Endodermal cell (in vitro differentiated cells): ENCODE measurements around the gene SLC25A43. TPM values are rescaled to one million over a fixed set of nuclear protein-coding genes. Genes with fewer than 3 reads are reported as not detected.
A peak's percentile ranks its signal among the peaks of the same experiment; 100 is the strongest.

ENCODE experiments used
- DNase-seq: peaks from one replicate; pipeline ENCODE4 v3.0.0-alpha.2; 2017
- H3K27ac ChIP-seq: 2 replicates; pipeline ENCODE4 v1.5.1; 2013; ENCODE audit warnings: mild to moderate bottlenecking, low read depth, low read length, moderate library complexity
- H3K27me3 ChIP-seq: 2 replicates; pipeline ENCODE4 v1.6.1; 2013; ENCODE audit warnings: mild to moderate bottlenecking, low read length, moderate library complexity; ENCODE audit not compliant: insufficient read depth, control insufficient read depth, poor library complexity, severe bottlenecking
- H3K36me3 ChIP-seq: 2 replicates; pipeline ENCODE4 v1.7.0; 2013; ENCODE audit warnings: mild to moderate bottlenecking, low read length, moderate library complexity; ENCODE audit not compliant: control insufficient read depth, insufficient read depth
- H3K4me1 ChIP-seq: one replicate; pipeline ENCODE4 v1.7.0; 2013; ENCODE audit warnings: low read length; ENCODE audit not compliant: control insufficient read depth, insufficient read depth
- H3K4me3 ChIP-seq: 2 replicates; pipeline ENCODE4 v1.5.1; 2013; ENCODE audit warnings: mild to moderate bottlenecking, low read length, moderate library complexity
- H3K9ac ChIP-seq: 2 replicates; pipeline ENCODE4 v1.6.1; 2013; ENCODE audit warnings: mild to moderate bottlenecking, low read length, moderate library complexity; ENCODE audit not compliant: poor library complexity, severe bottlenecking; ENCODE audit errors: extremely low read depth
- H3K9me3 ChIP-seq: 2 replicates; pipeline ENCODE4 v1.6.1; 2013; ENCODE audit warnings: mild to moderate bottlenecking, low read length, moderate library complexity; ENCODE audit not compliant: control insufficient read depth
- H3K27ac Mint-ChIP-seq: 2 replicates; pipeline ENCODE4 v1.8.0; 2020; ENCODE audit warnings: mixed read lengths
- H3K27me3 Mint-ChIP-seq: 2 replicates; pipeline ENCODE4 v1.8.0; 2021; ENCODE audit warnings: mild to moderate bottlenecking, mixed read lengths; ENCODE audit not compliant: insufficient read depth
- H3K36me3 Mint-ChIP-seq: 2 replicates; pipeline ENCODE4 v1.8.0; 2020; ENCODE audit warnings: low read depth, mixed read lengths
- H3K4me1 Mint-ChIP-seq: 2 replicates; pipeline ENCODE4 v1.8.0; 2020; ENCODE audit warnings: mixed read lengths
- H3K4me3 Mint-ChIP-seq: 2 replicates; pipeline ENCODE4 v1.8.0; 2020; ENCODE audit warnings: mild to moderate bottlenecking, moderate library complexity, mixed read lengths
- H3K9me3 Mint-ChIP-seq: 2 replicates; pipeline ENCODE4 v1.8.0; 2020; ENCODE audit warnings: mild to moderate bottlenecking, mixed read lengths
- WGBS, 2 experiments: methylation state at CpG; one replicate each; pipeline versions ENCODE4 v1.1.5 to v1.1.7; 2013; ENCODE audit warnings: missing lambda C conversion rate in 2 of 2, mixed read lengths in 1 of 2; ENCODE audit not compliant: insufficient coverage in 1 of 2, insufficient read length in 1 of 2; 5-methylcytosine and 5-hydroxymethylcytosine counted together
- total RNA-seq, 2 donors: library from RNA; stranded (reverse); fragmentation: NEBNext Ultra II Directional in 1 of 2; extraction: Animal tissue kit (Norgen Biotek cat#: 25700) in 1 of 2; gene quantifications; 2 replicates in 1 of 2; 3 replicates in 1 of 2; pipeline ENCODE4 v1.2.1, GENCODE V29; 2021
- TF ChIP-seq, protein P1 (sequence below): fragments of 200-600 bp; sonication (generic); conservative IDR thresholded peaks from 2 replicates; pipeline ENCODE4 v1.5.0; 2021; ENCODE audit warnings: antibody characterized with exemption, mild to moderate bottlenecking

Gene SLC25A43
- total RNA-seq, 2 donors from 2014 or later: 4.4 to 4.9 TPM

DNA sequence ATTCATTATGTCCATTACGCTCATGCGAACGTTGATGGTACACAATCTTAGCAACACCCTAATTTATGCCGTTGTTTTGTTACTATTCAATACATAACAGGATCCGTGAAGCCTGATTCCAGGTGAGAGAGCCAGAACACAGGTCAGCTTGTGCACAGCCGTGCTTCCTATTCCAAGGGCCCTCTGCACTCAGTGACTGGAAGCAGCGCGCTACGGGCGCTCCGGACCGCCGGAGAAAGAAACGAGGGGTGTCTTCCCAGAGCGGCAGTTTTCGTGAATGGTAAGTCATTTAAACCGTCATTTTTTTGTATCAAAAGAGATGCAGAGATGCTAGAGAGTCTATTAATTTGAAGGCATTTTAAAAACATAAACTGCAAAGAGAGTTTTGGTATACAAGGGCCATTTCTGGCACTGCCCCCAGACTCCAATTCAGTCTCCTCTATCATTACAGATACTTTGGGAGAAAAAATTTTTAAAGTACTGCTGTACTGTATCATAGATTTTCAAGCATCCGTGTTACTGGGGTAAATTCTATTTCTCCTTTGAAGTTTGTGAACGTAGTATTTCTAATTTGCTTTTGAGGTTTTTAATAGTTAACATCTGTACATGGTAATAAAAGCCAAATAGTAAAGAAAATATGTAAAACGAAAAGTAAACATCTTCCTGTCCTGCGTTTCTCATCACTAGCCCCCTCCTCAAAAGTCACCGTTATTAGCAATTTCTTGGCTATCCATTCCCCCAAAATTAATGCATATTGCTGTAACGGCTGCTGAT is 75.7 kb downstream of the SLC25A43 start:
- DNase-seq: peak; percentile 12
- no peak overlapping the region for H3K4me3 Mint-ChIP-seq
- Histone ChIP-seq H3K27me3 (no peaks in the 10 kb centered on the region), H3K9me3 (no peaks in the 10 kb centered on the region), H3K4me1 (peaks cover 6% of the 10 kb centered on the region), H3K27ac (no peak overlapping the region), H3K9ac (no peak overlapping the region), H3K4me3 (no peak overlapping the region), H3K36me3 (peaks cover 18% of the 10 kb centered on the region)
- H3K27ac Mint-ChIP-seq: no peak overlapping the region
- 85 to 89% methylated on average over 7 to 22 of the region's 23 CpGs for WGBS, 2 experiments
- TF ChIP-seq, protein P1, sequence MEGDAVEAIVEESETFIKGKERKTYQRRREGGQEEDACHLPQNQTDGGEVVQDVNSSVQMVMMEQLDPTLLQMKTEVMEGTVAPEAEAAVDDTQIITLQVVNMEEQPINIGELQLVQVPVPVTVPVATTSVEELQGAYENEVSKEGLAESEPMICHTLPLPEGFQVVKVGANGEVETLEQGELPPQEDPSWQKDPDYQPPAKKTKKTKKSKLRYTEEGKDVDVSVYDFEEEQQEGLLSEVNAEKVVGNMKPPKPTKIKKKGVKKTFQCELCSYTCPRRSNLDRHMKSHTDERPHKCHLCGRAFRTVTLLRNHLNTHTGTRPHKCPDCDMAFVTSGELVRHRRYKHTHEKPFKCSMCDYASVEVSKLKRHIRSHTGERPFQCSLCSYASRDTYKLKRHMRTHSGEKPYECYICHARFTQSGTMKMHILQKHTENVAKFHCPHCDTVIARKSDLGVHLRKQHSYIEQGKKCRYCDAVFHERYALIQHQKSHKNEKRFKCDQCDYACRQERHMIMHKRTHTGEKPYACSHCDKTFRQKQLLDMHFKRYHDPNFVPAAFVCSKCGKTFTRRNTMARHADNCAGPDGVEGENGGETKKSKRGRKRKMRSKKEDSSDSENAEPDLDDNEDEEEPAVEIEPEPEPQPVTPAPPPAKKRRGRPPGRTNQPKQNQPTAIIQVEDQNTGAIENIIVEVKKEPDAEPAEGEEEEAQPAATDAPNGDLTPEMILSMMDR: no peak
- H3K4me1 Mint-ChIP-seq: no peaks in the 10 kb centered on the region
- no peaks in the 10 kb centered on the region for H3K27me3 Mint-ChIP-seq
- H3K9me3 Mint-ChIP-seq: peaks cover 55% of the 10 kb centered on the region
- H3K36me3 Mint-ChIP-seq: peaks cover 15% of the 10 kb centered on the region

DNA sequence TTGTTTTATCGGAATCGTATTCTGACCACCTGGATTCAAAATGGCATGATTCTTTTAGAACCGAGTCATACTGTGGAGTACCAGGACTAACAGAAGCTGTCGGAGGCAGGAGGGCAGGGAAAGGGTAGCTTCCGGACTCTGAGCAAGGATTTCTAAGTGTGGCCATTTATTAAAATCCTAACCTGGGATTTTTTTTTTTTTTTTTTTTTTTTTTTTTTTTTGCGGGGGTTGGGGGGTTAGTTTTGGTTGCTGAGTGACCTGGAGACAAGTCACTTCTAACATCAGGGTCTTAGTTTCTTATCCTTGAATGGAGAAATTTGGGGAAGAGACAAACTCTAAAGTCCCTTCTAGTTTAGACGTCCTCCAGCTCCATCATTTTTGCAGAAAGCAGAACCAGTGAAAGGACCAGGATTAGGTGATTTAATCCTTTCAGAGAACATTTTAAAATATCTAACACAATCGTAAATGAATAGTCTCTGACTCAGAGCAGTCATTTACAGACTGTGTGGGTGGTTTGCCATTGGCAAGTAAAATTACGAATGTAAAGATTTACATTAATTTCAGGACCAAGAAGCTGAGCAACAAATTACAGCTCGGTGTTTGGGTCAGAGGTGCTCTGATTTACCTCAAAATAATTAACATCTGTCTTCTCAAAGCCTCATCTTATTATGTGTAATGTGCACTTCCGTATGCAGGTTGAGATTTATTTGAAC is 76.4 kb downstream of the SLC25A43 start:
- H3K27me3 ChIP-seq: no peaks in the 10 kb centered on the region
- no peaks in the 10 kb centered on the region for H3K27me3 Mint-ChIP-seq
- no peak overlapping the region for H3K27ac Mint-ChIP-seq
- no peak overlapping the region for H3K9ac ChIP-seq
- TF ChIP-seq, protein P1: no peak
- peaks cover 55% of the 10 kb centered on the region for H3K9me3 Mint-ChIP-seq
- H3K36me3 ChIP-seq: peaks cover 10% of the 10 kb centered on the region
- H3K4me3 Mint-ChIP-seq: no peak overlapping the region
- H3K4me3 ChIP-seq: no peak overlapping the region
- WGBS, 2 experiments: 84 to 85% methylated on average over 3 to 9 of the region's 11 CpGs
- no peaks in the 10 kb centered on the region for H3K9me3 ChIP-seq
- no peak overlapping the region for H3K27ac ChIP-seq
- H3K4me1 ChIP-seq: peaks cover 6% of the 10 kb centered on the region
- H3K36me3 Mint-ChIP-seq: peaks cover 8% of the 10 kb centered on the region
- peak; percentile 3 for DNase-seq
- no peaks in the 10 kb centered on the region for H3K4me1 Mint-ChIP-seq

DNA sequence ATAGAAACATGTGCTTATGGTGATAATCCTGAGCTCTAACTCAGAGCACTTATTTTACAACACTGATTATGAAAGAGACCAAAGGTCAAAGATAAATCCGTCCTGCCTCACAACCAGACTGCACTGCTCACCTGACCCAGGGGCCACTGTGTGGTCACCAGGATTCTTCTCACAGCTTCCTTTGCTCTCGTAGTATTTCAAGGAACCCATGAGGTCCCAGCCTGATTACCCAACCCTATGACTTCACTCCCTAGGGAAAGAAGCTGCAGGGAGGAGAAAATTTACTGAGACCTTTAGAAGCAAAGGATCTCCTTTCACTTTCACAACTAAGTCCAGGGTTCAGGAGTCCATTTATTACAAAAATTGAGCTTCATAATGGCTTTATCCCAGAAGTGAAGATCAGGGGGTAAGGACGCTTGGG is 78.7 kb downstream of the SLC25A43 start:
- Histone ChIP-seq H3K4me1 (peaks cover 6% of the 10 kb centered on the region), H3K27me3 (no peaks in the 10 kb centered on the region), H3K27ac (no peak overlapping the region), H3K9me3 (no peaks in the 10 kb centered on the region), H3K36me3 (no peaks in the 10 kb centered on the region), H3K9ac (no peak overlapping the region), H3K4me3 (no peak overlapping the region)
- Mint-ChIP-seq H3K4me1 (no peaks in the 10 kb centered on the region), H3K4me3 (no peak overlapping the region), H3K27ac (no peak overlapping the region), H3K36me3 (no peaks in the 10 kb centered on the region), H3K9me3 (peaks cover 51% of the 10 kb centered on the region), H3K27me3 (peaks cover 2% of the 10 kb centered on the region)
- peak; percentile 19 for DNase-seq
- 79% methylated on average over 2 of the region's 3 CpGs; no CpG with 5 or more reads in 1 of the 2 experiments for WGBS, 2 experiments
- TF ChIP-seq, protein P1: no peak
